Globus pallidus (tissue), 1 donor: ENCODE results near the gene EMX1.
"Not testable (repeated sequence)": the region's sequence is repeated elsewhere in the genome, so short reads cannot be mapped to it uniquely, and the experiment has no call there.

Experiments
- DNase-seq: peaks from one replicate; pipeline ENCODE4 v3.0.0-alpha.2; 2015; ENCODE audit warnings: low spot score

The EMX1 gene

GRCh38 chr2:72900191-72900825, 17.0 kb upstream of the EMX1 start:
- no peak for DNase-seq

- DNase-seq = no peak
Observed at GRCh38 chr2:72901426-72901825, 15.9 kb upstream of the EMX1 start.

- DNase-seq = not testable (repeated sequence)
Observed at GRCh38 chr2:72907369-72907768, 9.9 kb upstream of the EMX1 start.

- DNase-seq = no peak
Observed at GRCh38 chr2:72908741-72909140, 8.6 kb upstream of the EMX1 start.

GRCh38 chr2:72911256-72911655, 6.1 kb upstream of the EMX1 start:
- no peak for DNase-seq

- DNase-seq = no peak
Observed at GRCh38 chr2:72913486-72914205, 3.7 kb upstream of the EMX1 start.

- no peak for DNase-seq
Observed at GRCh38 chr2:72914206-72914559, 3.1 kb upstream of the EMX1 start.

- DNase-seq = no peak
Observed at GRCh38 chr2:72914589-72915319, 2.6 kb upstream of the EMX1 start.

- DNase-seq = no peak
Observed at GRCh38 chr2:72915320-72915906, 1.9 kb upstream of the EMX1 start.

GRCh38 chr2:72915907-72916742, 1.2 kb upstream of the EMX1 start:
- no peak for DNase-seq

GRCh38 chr2:72916743-72917137, 579 bp upstream of the EMX1 start:
- no peak for DNase-seq

GRCh38 chr2:72917877-72918553, 696 bp downstream of the EMX1 start:
- DNase-seq = no peak

GRCh38 chr2:72919414-72920317, 2.3 kb downstream of the EMX1 start:
- DNase-seq = no peak

GRCh38 chr2:72920318-72921087, 3.2 kb downstream of the EMX1 start:
- DNase-seq = no peak

- no peak for DNase-seq
Observed at GRCh38 chr2:72921088-72921851, 4.0 kb downstream of the EMX1 start.

GRCh38 chr2:72921853-72922252, 4.5 kb downstream of the EMX1 start:
- DNase-seq = no peak

- no peak for DNase-seq
Observed at GRCh38 chr2:72923833-72924352, 6.6 kb downstream of the EMX1 start.
